Sciatic nerve (tissue), 2 donors: ENCODE measurements around the gene RPH3AL. TPM values are rescaled to one million over a fixed set of nuclear protein-coding genes. Genes with fewer than 3 reads are reported as not detected.
A peak's percentile ranks its signal among the peaks of the same experiment; 100 is the strongest.
"Not testable (repeated sequence)": the region's sequence is repeated elsewhere in the genome, so short reads cannot be mapped to it uniquely, and the experiment has no call there.

ENCODE experiments used
- ATAC-seq: fragments of 200-7000 bp; cut with Tn5 transposase; one replicate; pipeline ENCODE4 v1.9.1; 2020; ENCODE audit warnings: mild to moderate bottlenecking, moderate library complexity
- DNase-seq: peaks from one replicate; pipeline ENCODE4 v3.0.0-alpha.2; 2020; ENCODE audit warnings: low spot score
- intact Hi-C: fragments of 100-400 bp; cut with DNase I; formaldehyde crosslinking; loops from one replicate; pipeline ENCODE4 v1.14.2; 2022
- total RNA-seq: library from RNA; stranded (reverse); fragmentation: NEBNext Ultra II Directional; extraction: Animal tissue kit (Norgen Biotek cat#: 25700); gene quantifications from one replicate; pipeline ENCODE4 v1.2.1, GENCODE V29; 2021
- donor health status: DM: no; HTN: no; CAD: no.
- donor health status: DM: no; HTN: no; CAD: no.

Gene RPH3AL
- total RNA-seq, 1 donor from 2014 or later: 19.0 TPM

DNA sequence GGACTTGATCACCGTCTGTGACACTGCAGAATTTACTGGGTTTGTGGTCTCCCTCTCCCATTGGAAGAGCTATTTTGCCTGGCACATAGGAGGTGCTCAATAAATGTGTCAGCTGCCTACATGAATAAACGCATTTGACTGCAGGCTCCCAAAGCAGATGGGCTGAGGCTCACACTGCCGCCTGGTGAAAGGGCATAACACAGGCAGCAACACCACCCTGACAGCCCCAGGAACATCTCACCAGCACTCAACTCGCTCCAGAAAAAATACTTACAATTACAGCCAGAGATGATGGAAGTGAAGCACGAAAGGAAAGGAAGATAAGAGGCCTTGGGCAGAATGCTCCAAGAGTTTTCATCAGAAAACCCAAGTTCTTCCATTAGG lies 73.9 kb downstream of the RPH3AL start:
- ATAC-seq (no peak), DNase-seq (no peak)
- intact Hi-C loops: no loop called here

DNA sequence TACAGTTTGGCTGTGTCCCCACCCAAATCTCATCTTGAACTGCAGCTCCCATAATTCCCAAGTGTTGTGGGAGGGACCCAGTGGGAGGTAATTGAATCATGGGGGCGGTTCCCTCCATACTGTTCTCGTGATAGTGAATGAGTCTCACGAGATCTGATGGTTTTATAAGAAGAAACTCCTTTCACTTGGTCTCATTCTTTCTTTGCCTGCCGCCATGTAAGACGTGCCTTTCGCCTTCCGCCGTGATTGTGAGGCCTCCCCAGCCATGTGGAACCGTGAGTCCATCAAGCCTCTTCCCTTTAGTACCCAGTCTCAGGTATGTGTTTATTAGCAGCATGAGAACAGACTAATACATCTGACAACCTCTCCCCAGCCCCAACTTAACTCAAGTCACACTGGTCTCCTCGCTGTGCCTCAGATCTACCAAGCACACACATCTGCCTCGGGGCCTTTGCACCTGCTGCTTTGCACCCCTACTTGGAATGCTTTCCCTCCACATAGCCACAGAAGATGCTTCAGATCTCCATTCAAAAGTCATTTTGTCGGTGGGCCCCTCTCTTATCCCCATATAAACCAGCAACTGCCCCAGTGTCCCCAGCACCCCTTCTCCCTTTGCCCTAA lies 74.4 kb downstream of the RPH3AL start:
- ATAC-seq (no peak), DNase-seq (peak; percentile 23)
- intact Hi-C loops: no loop called here

DNA sequence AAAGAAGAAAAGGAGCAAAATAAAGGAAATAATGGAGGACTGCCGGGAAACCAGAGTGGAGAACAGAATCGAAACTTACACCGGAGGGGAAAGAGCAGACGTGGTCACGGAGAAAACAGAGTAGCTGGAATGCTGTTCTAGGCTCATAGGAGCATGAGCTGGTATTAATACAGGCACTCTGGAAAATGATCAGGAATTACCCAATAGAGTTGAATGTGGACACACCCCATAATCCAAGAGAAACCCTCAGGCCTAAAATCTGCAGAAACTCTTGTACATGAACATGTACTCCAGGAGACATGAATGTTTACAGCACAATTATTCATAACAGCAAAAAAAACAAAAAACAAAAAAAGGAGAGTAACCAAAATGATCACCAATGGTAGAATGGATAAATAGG lies 77.7 kb downstream of the RPH3AL start:
- ATAC-seq (no peak), DNase-seq (no peak)
- intact Hi-C loops: no loop called here

DNA sequence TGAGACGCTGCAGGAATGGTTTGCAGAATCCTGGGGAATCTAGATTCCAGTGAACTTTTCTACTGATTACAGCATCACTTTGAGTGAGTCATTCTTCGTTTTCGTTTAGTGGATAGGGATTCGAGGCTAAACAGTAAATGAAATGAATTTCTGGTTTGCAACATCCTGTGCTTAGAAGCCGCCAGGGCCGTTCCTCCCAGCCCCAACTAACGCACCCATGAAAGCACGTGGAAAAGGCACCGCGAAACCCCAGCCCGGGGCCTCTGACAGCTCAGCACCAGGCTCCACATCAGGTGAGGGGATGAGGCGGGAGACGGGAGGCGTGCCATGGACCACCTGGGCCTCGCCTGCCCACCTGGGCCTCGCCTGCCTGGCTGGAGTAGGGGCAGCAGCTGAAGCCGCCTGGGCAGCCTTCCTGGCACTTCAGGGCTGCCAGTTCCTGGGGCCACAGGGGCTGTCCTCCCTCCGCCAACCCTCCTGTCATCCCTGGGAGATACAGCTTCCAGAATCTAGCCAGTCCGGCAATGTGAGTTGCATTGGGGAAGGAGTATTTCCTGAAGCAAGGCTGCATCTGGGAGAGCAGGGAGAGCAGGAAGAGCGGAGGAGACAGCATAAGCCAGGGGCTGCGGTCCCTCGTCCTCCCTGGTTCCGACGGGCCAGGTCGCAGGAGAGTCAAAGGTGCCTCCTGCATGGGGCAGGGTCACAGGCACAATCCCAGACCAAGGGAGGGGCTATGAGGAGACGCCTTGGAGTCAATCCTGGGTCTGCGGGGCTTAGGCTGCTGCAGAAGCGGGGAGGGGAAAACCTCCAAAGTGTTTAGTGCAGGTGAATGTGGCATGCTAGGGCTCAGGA lies 78.4 kb downstream of the RPH3AL start:
- peak; percentile 45 for DNase-seq
- intact Hi-C loops: no loop called here
- ATAC-seq: no peak

DNA sequence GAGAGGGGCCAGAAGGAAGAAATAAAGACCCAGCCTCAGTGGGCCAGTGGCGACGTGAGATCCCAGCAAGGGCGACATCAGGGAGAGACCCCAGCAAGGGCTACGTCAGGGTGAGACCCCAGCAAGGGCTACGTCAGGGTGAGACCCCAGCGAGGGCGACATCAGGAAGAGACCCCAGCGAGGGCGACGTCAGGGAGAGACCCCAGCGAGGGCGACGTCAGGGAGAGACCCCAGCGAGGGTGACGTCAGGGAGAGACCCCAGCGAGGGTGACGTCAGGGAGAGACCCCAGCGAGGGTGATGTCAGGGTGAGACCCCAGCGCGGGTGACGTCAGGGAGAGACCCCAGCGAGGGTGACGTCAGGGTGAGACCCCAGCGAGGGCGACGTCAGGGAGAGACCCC lies 79.8 kb downstream of the RPH3AL start:
- peak; percentile 12 for DNase-seq
- intact Hi-C loops, ATAC-seq: not testable (repeated sequence)

DNA sequence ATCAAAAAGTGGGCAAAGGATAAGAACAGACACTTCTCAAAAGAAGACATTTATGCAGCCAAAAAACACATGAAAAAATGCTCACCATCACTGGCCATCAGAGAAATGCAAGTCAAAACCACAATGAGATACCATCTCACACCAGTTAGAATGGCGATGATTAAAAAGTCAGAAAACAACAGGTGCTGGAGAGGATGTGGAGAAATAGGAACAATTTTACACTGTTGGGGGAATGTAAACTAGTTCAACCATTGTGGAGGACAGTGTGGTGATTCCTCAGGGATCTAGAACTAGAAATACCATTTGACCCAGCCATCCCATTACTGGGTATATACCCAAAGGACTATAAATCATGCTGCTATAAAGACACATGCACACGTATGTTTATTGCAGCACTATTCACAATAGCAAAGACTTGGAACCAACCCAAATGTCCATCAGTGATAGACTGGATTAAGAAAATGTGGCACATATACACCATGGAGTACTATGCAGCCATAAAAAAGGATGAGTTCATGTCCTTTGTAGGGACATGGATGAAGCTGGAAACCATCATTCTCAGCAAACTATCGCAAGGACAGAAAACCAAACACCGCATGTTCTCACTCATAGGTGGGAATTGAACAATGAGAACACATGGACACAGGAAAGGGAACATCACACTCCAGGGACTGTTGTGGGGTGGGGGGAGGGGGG lies 80.5 kb downstream of the RPH3AL start:
- DNase-seq, ATAC-seq, intact Hi-C loops: not testable (repeated sequence)

DNA sequence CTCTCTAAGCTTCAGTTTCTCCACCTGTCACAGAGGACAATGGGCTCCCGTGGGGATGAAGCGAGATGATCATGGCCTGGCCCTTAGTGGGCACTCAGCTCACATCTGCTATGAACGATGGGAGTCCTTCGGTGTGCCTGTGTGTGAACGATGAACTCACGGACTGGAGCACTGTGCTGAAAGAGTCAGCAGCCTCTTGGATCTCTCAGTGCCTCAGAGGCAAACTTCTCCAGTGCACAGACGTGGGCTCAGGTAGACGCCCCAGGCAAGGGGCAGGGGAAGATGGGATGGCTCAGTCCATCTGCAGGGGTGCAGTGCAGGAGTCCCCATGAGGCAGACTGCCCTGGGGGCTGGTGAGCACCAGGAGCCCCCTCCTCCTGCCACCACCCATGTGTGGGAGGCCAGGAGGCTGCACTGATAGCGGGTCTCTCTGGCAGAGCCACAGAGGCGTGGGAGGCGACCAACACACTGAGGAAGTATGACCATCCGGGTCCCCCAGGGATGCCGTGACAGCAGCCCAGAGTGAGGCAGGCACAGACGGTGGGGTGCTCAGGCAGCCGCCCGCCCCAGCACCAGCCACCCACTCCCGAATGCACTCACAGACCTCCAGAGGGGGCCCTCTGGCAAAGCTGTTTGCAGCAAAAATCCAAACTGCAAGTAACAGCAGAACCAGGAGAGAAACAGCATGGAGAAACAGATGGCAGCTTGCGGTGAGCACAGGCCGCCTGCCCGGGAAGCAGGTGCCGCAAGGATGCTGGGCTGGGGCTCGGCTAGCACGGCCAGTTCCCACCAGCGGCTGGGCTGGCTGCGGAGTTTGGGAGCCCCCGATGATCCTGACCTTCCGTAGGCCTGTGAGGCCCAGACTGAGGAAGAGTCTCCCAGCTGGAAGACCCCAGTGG lies 82.7 kb downstream of the RPH3AL start:
- intact Hi-C loops: no loop called here
- DNase-seq (peak; percentile 51), ATAC-seq (no peak)

DNA sequence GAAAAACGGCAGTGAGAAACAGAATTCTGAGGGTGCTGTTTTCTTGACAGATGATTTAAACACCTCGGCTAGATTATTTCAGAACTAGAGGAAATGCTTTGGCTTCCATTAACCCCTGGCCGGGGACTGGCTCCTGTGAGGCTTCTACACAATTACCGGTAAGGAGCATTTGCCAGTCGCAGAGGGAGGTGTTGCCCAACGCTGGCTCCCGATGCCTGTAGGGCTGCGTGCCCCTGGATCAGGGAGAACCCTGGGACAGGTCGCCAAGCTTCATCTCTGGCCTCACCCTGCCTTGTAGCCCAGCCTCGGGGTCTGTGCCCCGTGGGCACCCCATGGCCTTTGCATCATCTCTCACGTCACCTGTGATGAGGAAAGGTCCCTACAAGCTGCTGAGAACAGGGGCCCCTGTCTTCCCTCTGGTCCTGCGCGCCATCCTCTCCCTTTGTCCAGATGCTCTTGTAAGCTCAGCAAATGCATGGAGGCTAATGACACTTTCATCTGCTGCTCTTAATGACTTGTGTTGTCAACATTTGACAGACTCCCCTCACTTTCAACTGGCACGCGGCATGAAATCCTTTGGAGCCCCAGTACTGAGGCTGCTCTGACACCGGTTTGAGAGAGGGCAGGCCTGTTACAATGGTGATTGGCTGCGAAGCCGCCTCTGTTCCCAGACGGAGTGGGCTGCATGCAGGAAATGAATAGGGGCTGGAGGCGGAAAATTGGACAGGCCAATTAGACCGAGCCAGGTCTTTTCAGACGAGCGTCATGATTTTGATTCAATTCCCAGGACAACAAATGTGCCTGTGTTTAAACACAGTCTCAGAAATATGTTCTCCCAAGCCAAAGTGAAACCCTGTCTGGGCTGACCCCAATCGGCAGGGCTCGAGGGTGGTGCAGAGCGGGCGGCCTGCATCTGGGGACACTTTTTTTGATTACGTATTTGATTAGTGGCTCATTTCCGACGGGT lies 85.6 kb downstream of the RPH3AL start:
- DNase-seq (peak; percentile 61), ATAC-seq (peak; percentile 76)
- intact Hi-C loops: no loop called here

DNA sequence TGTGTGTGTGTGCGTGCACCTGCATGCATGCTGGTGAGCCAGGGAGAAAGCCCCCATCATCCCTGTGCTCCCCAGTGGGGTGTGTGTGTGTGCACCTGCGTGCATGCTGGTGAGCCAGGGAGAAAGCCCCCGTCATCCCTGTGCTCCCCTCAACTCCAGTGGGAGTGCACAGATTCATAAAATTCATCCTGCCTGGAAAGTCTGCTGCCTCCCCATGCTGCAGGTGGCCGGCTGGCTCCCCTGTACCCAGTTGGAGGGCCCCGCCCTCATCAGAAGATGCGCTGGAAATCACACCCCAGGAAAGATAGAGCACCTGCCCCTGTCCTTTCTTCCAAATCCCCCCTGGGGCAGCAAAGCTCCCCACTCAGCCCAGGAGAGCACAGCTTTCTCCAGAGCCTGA lies 86.4 kb downstream of the RPH3AL start:
- ATAC-seq (no peak), DNase-seq (peak; percentile 21)
- intact Hi-C loops: no loop called here

DNA sequence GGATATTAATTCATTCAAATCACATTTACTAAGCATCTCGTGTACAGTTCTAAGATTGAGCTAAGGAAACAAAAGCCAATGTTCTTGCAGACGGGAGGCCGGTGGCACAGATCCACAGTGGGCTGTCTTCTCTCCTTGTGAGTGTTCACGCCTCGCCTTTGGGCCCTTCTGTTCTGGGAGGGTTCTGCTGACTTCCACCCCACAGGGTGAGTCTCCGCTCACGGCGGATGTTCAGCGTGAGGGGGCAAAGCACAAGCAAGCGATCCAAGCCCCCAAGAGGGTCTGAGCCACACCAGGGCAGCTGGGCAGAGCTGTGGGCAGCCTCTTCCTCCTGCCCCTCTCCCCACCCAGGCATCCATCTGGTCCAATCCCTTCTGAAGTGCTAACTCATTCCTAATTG lies 86.9 kb downstream of the RPH3AL start:
- intact Hi-C loops: no loop called here
- peak; percentile 59 for DNase-seq
- no peak for ATAC-seq

DNA sequence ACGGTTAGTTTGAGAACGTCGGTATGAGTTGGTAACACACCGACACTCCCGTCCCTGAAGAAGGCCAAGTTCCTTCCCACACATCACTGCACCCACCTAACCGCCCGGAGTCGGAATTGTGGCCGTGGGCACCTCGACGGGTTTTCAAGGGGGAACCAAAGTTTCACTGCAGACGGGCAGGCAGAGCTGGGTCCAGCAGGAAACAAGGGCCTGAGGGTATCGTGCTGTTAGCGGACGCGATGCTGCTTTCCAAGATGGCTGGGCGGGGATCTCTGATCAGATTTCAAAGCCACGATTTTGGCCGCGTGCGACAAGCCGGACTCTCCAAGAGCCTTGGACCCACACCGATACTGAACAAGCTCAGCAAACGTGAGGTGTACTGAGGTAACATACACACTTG lies 88.8 kb downstream of the RPH3AL start:
- ATAC-seq (no peak), DNase-seq (peak; percentile 45)
- intact Hi-C loops: no loop called here

DNA sequence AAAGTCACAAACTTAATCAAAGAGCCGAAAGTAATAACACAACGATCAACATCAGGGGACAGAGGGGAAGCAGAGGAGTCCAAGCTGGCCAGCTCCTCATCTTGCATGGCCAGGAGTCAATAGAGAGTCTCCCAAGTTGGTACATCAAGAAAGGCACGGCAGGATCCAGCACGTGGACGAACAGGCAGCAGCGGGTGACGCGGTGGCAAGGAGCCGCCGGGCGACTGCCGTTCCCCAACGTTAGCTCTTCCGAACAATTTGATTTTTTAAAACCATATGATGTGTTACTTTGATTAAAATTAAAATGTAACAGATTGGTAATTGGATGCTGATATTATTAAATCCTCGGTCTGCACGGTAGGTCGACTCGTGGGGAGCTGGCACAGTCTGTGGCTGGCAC lies 89.3 kb downstream of the RPH3AL start:
- intact Hi-C loops: no loop called here
- peak; percentile 25 for DNase-seq
- no peak for ATAC-seq

DNA sequence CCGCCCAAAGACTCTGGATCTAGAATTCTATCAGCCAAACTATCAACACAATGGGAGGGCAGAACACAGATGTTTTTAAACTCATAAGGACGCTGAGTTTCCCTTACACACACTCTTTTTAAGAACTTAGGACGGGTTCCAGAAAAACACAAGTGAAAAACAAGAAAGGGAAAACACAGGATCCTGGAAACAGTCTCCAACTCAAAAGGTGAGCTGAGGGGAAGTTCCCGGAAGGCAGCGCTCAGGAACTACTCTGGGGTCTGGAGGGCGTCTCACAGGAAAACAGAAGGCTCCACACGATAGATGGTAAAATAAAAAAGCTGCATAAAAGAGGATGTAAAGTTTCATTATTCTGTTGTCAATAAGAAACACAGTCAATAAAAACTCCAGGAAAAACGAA lies 91.0 kb downstream of the RPH3AL start:
- no peak for ATAC-seq
- DNase-seq: no peak
- intact Hi-C loops: no loop called here

DNA sequence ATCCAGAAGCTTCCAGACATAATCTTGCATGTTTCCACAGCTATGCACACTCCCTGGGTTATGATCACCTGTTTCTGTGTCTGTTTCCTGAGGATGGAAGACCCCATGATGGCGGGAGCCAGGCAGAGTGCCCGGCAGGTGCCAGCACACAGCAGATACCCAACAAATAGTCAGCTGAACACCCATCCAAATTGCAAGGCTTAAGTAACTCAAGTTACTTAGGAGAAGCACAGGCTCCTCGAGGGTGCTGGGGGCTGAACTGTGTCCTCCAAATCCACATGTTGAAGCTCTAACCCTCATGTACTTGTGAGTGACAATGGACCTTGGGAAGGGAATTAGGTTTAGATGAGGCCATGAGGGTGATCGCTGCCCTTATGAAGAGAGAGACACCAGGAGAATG lies 91.7 kb downstream of the RPH3AL start:
- ATAC-seq (no peak), DNase-seq (no peak)
- intact Hi-C loops: no loop called here

DNA sequence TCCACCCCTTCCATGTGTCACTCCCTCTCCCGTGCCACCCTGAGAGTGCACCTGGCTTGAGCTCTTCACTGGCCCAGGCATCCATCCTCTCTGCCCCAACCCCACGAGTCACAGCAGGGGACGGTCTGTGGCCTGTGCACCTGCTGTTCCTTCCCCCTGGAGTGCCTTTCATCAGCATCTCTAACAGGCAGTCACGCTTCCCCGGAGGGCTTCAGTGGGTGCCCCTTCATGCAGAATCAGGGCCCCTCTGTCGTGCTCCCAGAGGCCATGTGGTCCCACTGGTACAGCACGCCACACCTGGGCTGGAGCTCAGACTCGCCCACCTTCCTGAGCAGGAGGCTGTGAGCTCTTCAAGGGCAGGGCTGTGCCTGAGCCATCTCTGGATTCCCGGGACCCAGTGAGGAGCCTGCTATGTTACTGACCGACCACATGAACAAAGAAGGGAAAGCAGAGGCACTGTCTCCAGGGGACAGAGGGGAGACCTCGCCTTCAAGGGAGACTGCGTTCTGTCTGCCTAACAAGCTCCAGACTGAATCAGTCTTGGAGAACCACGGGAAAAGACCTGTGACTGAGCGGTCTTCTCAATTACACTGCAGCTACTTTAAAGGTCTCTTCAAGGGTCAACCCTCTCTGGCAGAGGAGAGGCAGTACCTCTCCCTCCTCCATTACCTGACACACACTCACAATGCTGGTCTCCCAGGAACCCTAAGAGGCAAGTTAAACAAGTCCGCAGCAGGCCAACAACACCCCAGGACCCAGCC lies 92.4 kb downstream of the RPH3AL start:
- peak; percentile 31 for DNase-seq
- intact Hi-C loops: no loop called here
- ATAC-seq: no peak

DNA sequence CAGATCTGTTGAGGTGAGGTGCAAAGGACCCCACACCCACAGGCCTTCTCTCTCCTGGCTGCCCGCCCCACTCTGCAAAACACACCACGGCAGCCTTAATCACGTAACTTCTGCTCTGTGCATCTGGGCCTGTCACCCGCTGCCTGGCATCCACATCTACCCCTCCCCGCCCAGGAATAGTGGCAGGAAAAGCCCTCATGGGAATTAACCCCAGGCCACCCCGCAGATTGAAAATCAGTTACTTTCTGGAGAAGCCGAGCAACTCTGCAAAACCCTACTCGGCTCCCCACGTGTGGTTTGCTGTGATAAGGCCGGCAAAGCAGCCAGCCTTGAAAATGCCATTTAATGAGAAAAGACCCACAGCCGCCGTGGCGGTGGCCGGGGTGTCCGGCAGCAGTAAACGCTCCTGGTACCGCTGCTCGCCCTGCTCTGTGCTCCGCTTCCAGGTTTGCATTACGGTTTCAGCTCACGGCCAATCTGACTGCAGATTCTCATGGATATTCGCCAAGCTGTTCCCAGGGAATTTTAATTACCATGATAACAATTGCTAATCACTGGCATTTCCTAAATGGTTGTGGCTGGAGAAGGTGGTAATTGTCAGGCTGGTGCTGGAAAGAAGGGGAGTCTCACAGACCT lies 93.1 kb downstream of the RPH3AL start:
- intact Hi-C loops: no loop called here
- ATAC-seq: no peak
- DNase-seq: peak; percentile 34

DNA sequence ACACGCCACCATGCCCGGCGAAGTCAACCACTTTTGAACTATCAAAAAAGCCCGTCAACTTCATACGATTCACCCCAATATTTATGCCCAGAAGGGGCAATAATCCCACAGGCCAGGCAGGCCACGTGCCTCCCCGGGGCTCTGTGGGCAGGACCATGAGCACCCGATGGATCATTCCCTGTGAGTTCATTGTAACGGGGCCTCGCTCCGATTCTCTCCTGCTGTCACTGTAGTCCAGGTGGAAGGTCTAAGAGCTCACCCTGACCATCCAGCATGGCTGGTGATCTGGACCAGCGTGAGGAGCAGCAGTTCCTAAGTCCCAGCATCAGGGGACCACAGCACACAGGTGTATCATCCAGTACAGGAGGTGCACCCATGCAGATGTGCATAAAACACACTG lies 93.7 kb downstream of the RPH3AL start:
- intact Hi-C loops: no loop called here
- ATAC-seq: no peak

More for the DNA sequence above, 93.7 kb downstream of the RPH3AL start:
- DNase-seq: peak; percentile 44
